Osteoblast (primary cell): ENCODE measurements around the gene WWC1. TPM values are rescaled to one million over a fixed set of nuclear protein-coding genes. Genes with fewer than 3 reads are reported as not detected.

ENCODE experiments used
- DNase-seq: peaks from one replicate; pipeline ENCODE4 v3.0.0; 2011; ENCODE audit warnings: low spot score, mixed read lengths; ENCODE audit not compliant: insufficient read length; ENCODE audit errors: missing footprints
- H2AFZ ChIP-seq: 2 replicates; pipeline ENCODE4 v1.6.0; 2011; ENCODE audit warnings: mild to moderate bottlenecking, low read length
- H3K27ac ChIP-seq: 2 replicates; pipeline ENCODE4 v1.5.1; 2011; ENCODE audit warnings: mild to moderate bottlenecking, low read depth, low read length, moderate library complexity
- H3K27me3 ChIP-seq: 2 replicates; pipeline ENCODE4 v1.6.0; 2012; ENCODE audit warnings: mild to moderate bottlenecking, control low read depth, inconsistent platforms, low read length, moderate library complexity; ENCODE audit not compliant: insufficient read depth
- H3K36me3 ChIP-seq: 2 replicates; pipeline ENCODE4 v1.5.1; 2011; ENCODE audit warnings: mild to moderate bottlenecking, low read length, control low read depth, moderate library complexity; ENCODE audit not compliant: insufficient read depth
- H3K4me1 ChIP-seq: 2 replicates; pipeline ENCODE4 v1.5.1; 2011; ENCODE audit warnings: mild to moderate bottlenecking, low read length, control low read depth, moderate library complexity; ENCODE audit not compliant: insufficient read depth
- H3K4me2 ChIP-seq: 2 replicates; pipeline ENCODE4 v1.6.0; 2011; ENCODE audit warnings: mild to moderate bottlenecking, low read length; ENCODE audit not compliant: insufficient read depth
- H3K4me3 ChIP-seq: fragments of 200-600 bp; sonication (generic); 3 replicates; pipeline ENCODE4 v1.5.1; 2012; ENCODE audit warnings: mild to moderate bottlenecking, low read length, inconsistent platforms; ENCODE audit not compliant: insufficient read depth
- H3K79me2 ChIP-seq: 2 replicates; pipeline ENCODE4 v1.6.0; 2012; ENCODE audit warnings: mild to moderate bottlenecking, low read length, control low read depth, inconsistent platforms; ENCODE audit not compliant: insufficient read depth
- H3K9me3 ChIP-seq: 2 replicates; pipeline ENCODE4 v1.5.1; 2011; ENCODE audit warnings: low read depth, low read length, control low read depth
- H4K20me1 ChIP-seq: 2 replicates; pipeline ENCODE4 v1.6.0; 2012; ENCODE audit warnings: mild to moderate bottlenecking, low read length, control low read depth; ENCODE audit not compliant: insufficient read depth
- CTCF ChIP-seq: IDR thresholded peaks from 2 replicates; pipeline ENCODE4 v1.5.1; 2011; ENCODE audit warnings: mild to moderate bottlenecking, low read depth, low read length, moderate library complexity; ENCODE audit errors: extremely low read depth
- total RNA-seq: library from RNA; depleted of rRNA; stranded (reverse); fragments of >200 nt; gene quantifications from 2 replicates; pipeline ENCODE4 v1.2.3, GENCODE V29; 2012

Gene WWC1
- total RNA-seq, 1 donor, result 1.4 TPM

GRCh38 chr5:168404365-168404764, 112.9 kb downstream of the WWC1 start:
- H3K36me3 ChIP-seq, result no peaks in the 10 kb centered on the region
- H4K20me1 ChIP-seq, result peaks cover 5% of the 10 kb centered on the region
- H3K9me3 ChIP-seq, result no peaks in the 10 kb centered on the region
- peaks cover 4% of the 10 kb centered on the region for H3K27me3 ChIP-seq
- DNase-seq, result peak; percentile 92
- peak overlapping the region; percentile 75 for H3K27ac ChIP-seq
- H3K4me1 ChIP-seq, result peaks cover 24% of the 10 kb centered on the region
- no peak for TF ChIP-seq CTCF
- H3K4me2 ChIP-seq, result peak overlapping the region; percentile 70
- peak overlapping the region; percentile 69 for H2AFZ ChIP-seq
- H3K4me3 ChIP-seq, result peak overlapping the region; percentile 31
- no peaks in the 10 kb centered on the region for H3K79me2 ChIP-seq

GRCh38 chr5:168407211-168407610, 115.8 kb downstream of the WWC1 start:
- TF ChIP-seq CTCF, result no peak
- Histone ChIP-seq H4K20me1 (peaks cover 5% of the 10 kb centered on the region), H3K4me1 (peaks cover 38% of the 10 kb centered on the region), H3K27ac (no peak overlapping the region), H3K4me2 (no peak overlapping the region), H3K36me3 (no peaks in the 10 kb centered on the region), H3K27me3 (no peaks in the 10 kb centered on the region), H3K79me2 (no peaks in the 10 kb centered on the region), H3K4me3 (no peak overlapping the region), H2AFZ (no peak overlapping the region), H3K9me3 (no peaks in the 10 kb centered on the region)
- DNase-seq, result peak; percentile 41

GRCh38 chr5:168408561-168409305, 117.3 kb downstream of the WWC1 start:
- H3K79me2 ChIP-seq, result no peaks in the 10 kb centered on the region
- H3K27ac ChIP-seq, result peak overlapping the region; percentile 69
- peak; percentile 55 for DNase-seq
- no peaks in the 10 kb centered on the region for H3K9me3 ChIP-seq
- H4K20me1 ChIP-seq, result peaks cover 5% of the 10 kb centered on the region
- H3K4me1 ChIP-seq, result peaks cover 38% of the 10 kb centered on the region
- no peak for TF ChIP-seq CTCF
- H3K27me3 ChIP-seq, result no peaks in the 10 kb centered on the region
- no peak overlapping the region for H3K4me3 ChIP-seq
- no peak overlapping the region for H2AFZ ChIP-seq
- peak overlapping the region; percentile 86 for H3K4me2 ChIP-seq
- no peaks in the 10 kb centered on the region for H3K36me3 ChIP-seq

- Histone ChIP-seq H3K27ac (peak overlapping the region; percentile 69), H3K36me3 (no peaks in the 10 kb centered on the region), H3K27me3 (no peaks in the 10 kb centered on the region), H4K20me1 (no peaks in the 10 kb centered on the region), H2AFZ (peak overlapping the region; percentile 57), H3K79me2 (no peaks in the 10 kb centered on the region), H3K4me1 (peaks cover 29% of the 10 kb centered on the region), H3K4me3 (peak overlapping the region; percentile 56), H3K4me2 (peak overlapping the region; percentile 86), H3K9me3 (no peaks in the 10 kb centered on the region)
- TF ChIP-seq CTCF, result no peak
- peak; percentile 85 for DNase-seq
These were observed 118.4 kb downstream of the WWC1 start for GRCh38 chr5:168409591-168410458.
